CD4-positive, alpha-beta T cell treated with Interleukin-2 at 100 ng/mL for 4 hours (primary cell): ENCODE measurements around the gene PLCD3.
A peak's percentile ranks its signal among the peaks of the same experiment; 100 is the strongest.

ENCODE experiments used
- DNase-seq: peaks from one replicate; pipeline ENCODE4 v3.0.0-alpha.2; 2020; ENCODE audit warnings: low spot score

Gene PLCD3

GRCh38 chr17:45132320-45132571, at the start of gene PLCD3:
Gene PLCD3 (minus strand): TSS chr17:45132515. CDS start chr17:45132410, 105 bp downstream.
- no peak for DNase-seq

- DNase-seq: no peak
Measured at GRCh38 chr17:45177563-45177962, 45.2 kb upstream of the PLCD3 start.

- DNase-seq: no peak
Measured at GRCh38 chr17:45175759-45176115, 43.4 kb upstream of the PLCD3 start.

GRCh38 chr17:45172541-45173286, 40.4 kb upstream of the PLCD3 start:
- DNase-seq: peak; percentile 58

GRCh38 chr17:45172232-45172540, 39.9 kb upstream of the PLCD3 start:
- no peak for DNase-seq

GRCh38 chr17:45171338-45172231, 39.3 kb upstream of the PLCD3 start:
- DNase-seq: no peak

- DNase-seq: no peak
Measured at GRCh38 chr17:45170931-45171337, 38.6 kb upstream of the PLCD3 start.

- peak; percentile 12 for DNase-seq
Measured at GRCh38 chr17:45170280-45170930, 38.1 kb upstream of the PLCD3 start.

- no peak for DNase-seq
Measured at GRCh38 chr17:45168991-45169752, 36.9 kb upstream of the PLCD3 start.

GRCh38 chr17:45164734-45165269, 32.5 kb upstream of the PLCD3 start:
- no peak for DNase-seq

GRCh38 chr17:45162025-45162687, 29.8 kb upstream of the PLCD3 start:
- no peak for DNase-seq

GRCh38 chr17:45161288-45162024, 29.1 kb upstream of the PLCD3 start, which contains the start of gene HEXIM2:
Gene HEXIM2 (plus strand): TSS chr17:45161875. CDS start chr17:45162794, 919 bp downstream.
- peak; percentile 100 for DNase-seq

- DNase-seq: peak; percentile 52
Measured at GRCh38 chr17:45160447-45161287, 28.4 kb upstream of the PLCD3 start.

- no peak for DNase-seq
Measured at GRCh38 chr17:45156242-45156641, 23.9 kb upstream of the PLCD3 start.

GRCh38 chr17:45155483-45155882, 23.2 kb upstream of the PLCD3 start:
- no peak for DNase-seq

GRCh38 chr17:45155029-45155428, 22.7 kb upstream of the PLCD3 start:
- DNase-seq: peak; percentile 30

- DNase-seq: no peak
Measured at GRCh38 chr17:45150911-45151809, 18.8 kb upstream of the PLCD3 start.
